Right cardiac atrium (tissue), 5 donors: ENCODE results near the gene CCDC167. TPM values are rescaled to one million over a fixed set of nuclear protein-coding genes. Genes with fewer than 3 reads are reported as not detected.

Experiments
- ATAC-seq, 2 donors: fragments of 200-7000 bp; cut with Tn5 transposase; one replicate each; pipeline versions ENCODE4 v1.8.0 to v1.9.1; 2020; ENCODE audit warnings: moderate library complexity in 2 of 2, mild to moderate bottlenecking in 1 of 2
- DNase-seq, 3 donors: peaks; one replicate each; pipeline ENCODE4 v3.0.0-alpha.2; 2020
- H3K27ac ChIP-seq: one replicate; pipeline ENCODE4 v1.5.1; 2013; ENCODE audit warnings: mild to moderate bottlenecking, low read length, control low read depth, moderate library complexity
- H3K27me3 ChIP-seq: one replicate; pipeline ENCODE4 v1.6.1; 2013; ENCODE audit not compliant: control insufficient read depth, insufficient read depth
- H3K4me1 ChIP-seq: one replicate; pipeline ENCODE4 v1.6.1; 2013; ENCODE audit warnings: low read length; ENCODE audit not compliant: control insufficient read depth, insufficient read depth
- H3K4me3 ChIP-seq: one replicate; pipeline ENCODE4 v1.5.1; 2013; ENCODE audit warnings: low read length, control low read depth
- H3K9me3 ChIP-seq: one replicate; pipeline ENCODE4 v1.6.1; 2013; ENCODE audit warnings: low read length; ENCODE audit not compliant: control insufficient read depth
- WGBS: extraction: QIAGEN DNeasy Blood & Tissue Kit; methylation state at CpG from one replicate; pipeline ENCODE4 v1.1.7; 2013; 5-methylcytosine and 5-hydroxymethylcytosine counted together
- intact Hi-C, 4 donors: fragments of 100-400 bp; cut with DNase I; formaldehyde crosslinking; loops; one replicate each; pipeline versions ENCODE4 v1.11.0 to v1.14.0; 2022 to 2023
- polyA plus RNA-seq: library from polyadenylated mRNA; stranded (reverse); fragments of 200-250 nt; gene quantifications from one replicate; pipeline ENCODE4 v1.2.3, GENCODE V29; 2013
- total RNA-seq, 4 donors: library from RNA; stranded (reverse); fragmentation: NEBNext Ultra II Directional; extraction: Animal tissue kit (Norgen Biotek cat#: 25700); gene quantifications; one replicate each; pipeline ENCODE4 v1.2.1, GENCODE V29; 2021
- donor health status: healthy with polysubstance abuse.
- donor health status: DM: no; HTN: yes; CAD: no.
- donor health status: DM: no; HTN: no; CAD: no.
- donor health status: DM: no; HTN: yes; CAD: no; lungs with severe emphysema.
- donor health status: DM: yes; HTN: yes; CAD: no.

Gene CCDC167
- total and polyA plus RNA-seq, 5 donors = 18.8 to 63.8 (median 21.2) TPM

DNA sequence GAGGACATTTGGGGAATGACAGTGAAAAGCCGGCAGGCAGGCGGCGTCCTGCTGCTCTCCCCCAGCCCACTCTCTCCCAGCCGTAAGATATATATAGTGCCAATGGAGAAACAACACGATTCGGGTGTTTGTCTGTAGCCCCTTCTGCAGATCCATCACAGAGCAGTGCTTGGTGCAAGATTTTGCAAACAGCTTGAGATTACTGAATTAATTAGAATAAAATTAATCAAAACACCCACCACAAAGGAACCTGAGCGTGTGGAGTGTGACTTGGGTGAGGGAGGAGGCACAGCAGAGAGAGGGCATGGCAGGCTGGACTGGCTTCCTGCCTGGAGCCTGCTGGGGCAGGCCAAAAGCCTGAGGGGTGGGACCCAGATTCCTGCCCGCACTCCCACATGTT, 28.8 kb upstream of the CCDC167 start:
- intact Hi-C loops = no loop called here
- ATAC-seq = no peak
- Histone ChIP-seq H3K9me3 (no peaks in the 10 kb centered on the region), H3K4me1 (no peaks in the 10 kb centered on the region), H3K4me3 (no peak overlapping the region), H3K27ac (no peak overlapping the region), H3K27me3 (no peaks in the 10 kb centered on the region)
- 37% methylated on average over 8 of the region's 8 CpGs for WGBS
- DNase-seq = no peak

DNA sequence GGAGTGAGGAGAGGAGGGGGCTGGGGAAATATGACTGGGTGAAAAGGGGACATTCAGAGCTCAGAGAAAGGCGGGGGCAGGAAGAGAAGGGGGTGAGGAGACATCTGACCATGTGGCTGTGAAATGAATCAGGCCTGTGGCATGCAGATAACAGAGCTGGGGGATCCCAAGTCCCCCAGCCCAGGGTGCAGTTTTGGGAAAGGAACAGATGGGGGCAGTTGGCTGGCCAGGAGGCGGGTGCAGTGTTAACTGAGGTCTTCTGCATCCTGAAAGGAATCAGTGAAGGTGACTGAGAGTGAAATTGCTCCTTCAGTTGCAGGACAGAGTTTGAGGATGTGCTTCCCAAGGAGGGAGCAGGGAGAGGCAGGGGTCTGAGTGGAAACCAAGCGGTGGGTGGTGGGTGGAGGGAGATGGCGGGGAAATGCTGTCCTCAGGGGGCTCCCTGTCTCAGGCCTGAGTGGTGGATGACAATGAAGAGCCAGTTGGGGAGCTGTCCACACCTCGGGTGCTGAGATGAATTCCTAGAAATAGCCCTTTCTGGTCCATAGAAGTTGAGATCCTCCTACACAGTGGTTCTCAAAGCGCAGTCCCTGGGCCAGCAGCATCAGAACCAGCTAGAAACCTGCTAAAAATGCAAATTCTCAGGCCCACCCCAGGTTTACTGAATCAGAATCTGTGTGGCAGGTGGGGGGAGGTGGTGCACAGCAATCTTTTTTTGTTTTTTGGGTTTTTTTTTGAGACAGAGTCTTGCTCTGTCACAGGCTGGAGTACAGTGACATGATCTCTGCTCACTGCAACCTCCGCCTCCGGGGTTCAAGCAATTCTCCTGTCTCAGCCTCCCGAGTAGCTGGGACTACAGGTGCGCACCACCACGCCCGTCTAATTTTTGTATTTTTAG, 26.0 kb upstream of the CCDC167 start:
- ATAC-seq = peak in 1 of 2 donors; percentile 20
- Histone ChIP-seq H3K9me3 (no peaks in the 10 kb centered on the region), H3K4me3 (no peak overlapping the region), H3K27ac (no peak overlapping the region), H3K4me1 (no peaks in the 10 kb centered on the region), H3K27me3 (no peaks in the 10 kb centered on the region)
- intact Hi-C loops = no loop called here
- WGBS = 62% methylated on average over 12 of the region's 12 CpGs
- no peak for DNase-seq

DNA sequence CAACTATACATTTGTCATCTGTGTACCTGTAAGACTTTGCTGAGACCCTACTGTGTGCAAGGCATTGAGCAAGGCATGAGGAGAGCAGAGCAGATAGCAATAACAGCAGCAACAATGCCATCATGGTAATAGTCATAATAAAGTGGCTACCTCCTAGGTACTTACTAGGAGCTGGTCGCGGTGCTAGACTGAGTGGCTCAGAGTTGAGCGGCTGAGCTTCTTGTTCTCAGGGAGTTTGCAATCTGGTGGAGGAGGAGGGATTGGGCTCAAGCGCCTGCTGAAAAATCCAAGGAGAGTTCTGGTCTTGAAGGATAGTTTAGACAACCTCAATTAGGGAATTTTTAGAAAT, 25.3 kb upstream of the CCDC167 start:
- no peak overlapping the region for H3K27ac ChIP-seq
- ATAC-seq (no peak), DNase-seq (no peak)
- no peaks in the 10 kb centered on the region for H3K27me3 ChIP-seq
- WGBS = 67% methylated on average over 4 of the region's 4 CpGs
- intact Hi-C loops = no loop called here
- H3K9me3 ChIP-seq = no peaks in the 10 kb centered on the region
- no peaks in the 10 kb centered on the region for H3K4me1 ChIP-seq
- no peak overlapping the region for H3K4me3 ChIP-seq

DNA sequence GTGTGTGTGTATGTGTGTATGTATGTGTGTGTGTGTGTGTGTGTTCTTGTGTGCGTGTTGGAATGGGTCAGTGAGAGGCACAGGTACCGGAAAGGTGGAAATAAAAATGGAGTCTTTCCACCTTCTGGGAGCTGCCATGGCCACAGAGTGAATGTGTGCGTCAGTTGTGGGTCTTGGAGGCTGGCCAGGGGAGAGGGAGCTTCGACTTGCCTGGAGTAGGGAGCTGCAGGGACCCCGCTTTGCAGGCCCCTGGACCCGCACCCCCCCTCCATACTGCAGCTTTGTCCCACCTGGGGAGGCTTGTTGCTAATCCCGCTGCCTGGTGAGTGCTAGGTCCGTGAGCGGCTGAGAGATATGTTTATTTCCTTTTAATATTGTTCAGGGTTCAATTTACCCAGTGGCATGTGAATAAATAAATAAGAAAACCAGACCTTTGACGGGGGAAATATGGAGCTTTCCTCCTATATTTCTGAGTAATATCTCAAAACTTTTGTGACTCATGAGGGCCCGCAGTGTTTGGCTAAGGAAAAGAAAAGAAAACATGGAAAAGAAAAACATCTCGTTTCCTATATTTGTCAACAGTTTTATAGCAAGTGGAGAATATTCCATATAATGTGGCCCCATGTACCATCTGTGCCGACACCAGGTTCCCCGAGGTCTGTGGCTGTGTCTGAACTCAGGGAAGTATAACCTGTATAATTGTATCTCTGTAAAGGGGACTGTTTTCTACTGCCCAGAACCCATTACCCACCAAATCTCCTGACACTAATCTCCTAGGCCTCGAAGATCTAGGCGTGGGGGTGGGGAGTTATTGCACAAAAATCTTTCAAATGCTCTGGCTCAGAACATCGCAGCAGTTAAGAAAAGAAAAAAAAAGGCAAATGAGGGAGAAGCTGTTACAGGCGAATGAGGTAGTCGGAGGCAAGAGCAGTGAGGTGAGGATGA, 24.6 kb upstream of the CCDC167 start:
- no peak for ATAC-seq
- no peak for DNase-seq
- no peak overlapping the region for H3K4me3 ChIP-seq
- H3K4me1 ChIP-seq = no peaks in the 10 kb centered on the region
- no peak overlapping the region for H3K27ac ChIP-seq
- 64% methylated on average over 19 of the region's 19 CpGs for WGBS
- H3K9me3 ChIP-seq = no peaks in the 10 kb centered on the region
- intact Hi-C loops = no loop called here
- H3K27me3 ChIP-seq = no peaks in the 10 kb centered on the region

DNA sequence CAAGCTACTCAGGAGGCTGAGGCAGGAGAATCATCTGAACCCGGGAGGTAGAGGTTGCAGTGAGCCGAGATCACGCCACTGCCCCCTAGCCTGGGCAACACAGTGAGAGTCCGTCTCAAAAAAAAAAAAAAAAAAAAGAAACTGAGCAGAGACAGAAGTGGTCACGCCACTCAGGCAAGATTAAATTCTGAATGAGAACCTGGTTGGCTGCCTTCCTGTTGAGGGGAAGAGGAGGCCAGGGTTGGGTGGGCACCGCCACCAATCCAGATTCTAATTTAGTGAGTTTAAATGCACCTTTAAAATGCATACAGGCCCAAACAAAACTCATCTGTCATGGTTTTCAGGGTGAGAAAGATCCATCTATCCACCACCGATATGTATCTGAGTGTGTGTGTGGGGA, 23.7 kb upstream of the CCDC167 start:
- no peak overlapping the region for H3K4me3 ChIP-seq
- H3K27me3 ChIP-seq = no peaks in the 10 kb centered on the region
- ATAC-seq (no peak), DNase-seq (no peak)
- intact Hi-C loops = no loop called here
- no peak overlapping the region for H3K27ac ChIP-seq
- H3K4me1 ChIP-seq = no peaks in the 10 kb centered on the region
- WGBS = 74% methylated on average over 7 of the region's 7 CpGs
- no peaks in the 10 kb centered on the region for H3K9me3 ChIP-seq

DNA sequence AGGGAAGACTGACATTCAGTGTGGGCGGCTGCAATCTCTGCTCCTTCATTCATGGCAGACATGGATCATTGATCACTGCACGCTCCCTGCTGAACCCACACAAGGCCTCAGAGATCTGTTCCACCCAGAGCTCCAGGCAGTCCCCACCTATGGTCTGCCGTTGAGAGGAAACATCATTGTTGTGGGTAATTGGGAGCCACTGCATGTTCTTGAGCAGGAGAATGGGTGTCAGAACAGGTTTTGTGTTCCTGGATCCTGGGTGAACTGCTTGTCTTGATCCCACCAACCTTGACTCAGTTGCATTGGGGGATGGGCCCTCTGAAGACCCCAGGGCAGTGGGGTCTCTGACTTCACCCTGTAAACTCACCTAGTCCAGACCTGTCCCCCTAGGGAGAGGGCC, 23.1 kb upstream of the CCDC167 start:
- WGBS = 94% methylated on average over 3 of the region's 3 CpGs
- no peaks in the 10 kb centered on the region for H3K4me1 ChIP-seq
- no peak overlapping the region for H3K27ac ChIP-seq
- H3K27me3 ChIP-seq = no peaks in the 10 kb centered on the region
- intact Hi-C loops = no loop called here
- DNase-seq = no peak
- ATAC-seq = no peak
- no peaks in the 10 kb centered on the region for H3K9me3 ChIP-seq
- H3K4me3 ChIP-seq = no peak overlapping the region

DNA sequence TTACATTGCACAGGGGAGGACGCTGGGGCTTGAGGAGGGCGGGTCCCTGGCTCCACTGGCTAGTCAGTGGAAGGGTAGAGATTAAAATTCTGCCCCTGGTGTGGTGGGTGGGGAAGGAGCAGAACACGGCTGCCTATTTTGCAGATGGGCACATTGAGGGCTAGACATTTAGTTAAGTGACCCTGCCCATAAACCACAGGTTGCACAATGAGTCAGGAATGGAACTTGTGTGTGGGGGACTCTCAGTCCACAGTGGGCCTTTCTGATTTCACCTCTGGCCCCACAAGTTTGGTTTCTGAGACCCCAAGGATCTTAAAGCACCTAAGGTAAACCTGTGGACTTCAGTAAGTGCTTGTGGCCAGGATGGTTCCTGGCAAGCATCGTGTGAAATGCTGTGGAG, 22.0 kb upstream of the CCDC167 start:
- no peak overlapping the region for H3K27ac ChIP-seq
- WGBS = 69% methylated on average over 4 of the region's 4 CpGs
- ATAC-seq = no peak
- no peak for DNase-seq
- H3K4me3 ChIP-seq = no peak overlapping the region
- intact Hi-C loops = no loop called here
- no peaks in the 10 kb centered on the region for H3K27me3 ChIP-seq
- H3K9me3 ChIP-seq = no peaks in the 10 kb centered on the region
- no peaks in the 10 kb centered on the region for H3K4me1 ChIP-seq

DNA sequence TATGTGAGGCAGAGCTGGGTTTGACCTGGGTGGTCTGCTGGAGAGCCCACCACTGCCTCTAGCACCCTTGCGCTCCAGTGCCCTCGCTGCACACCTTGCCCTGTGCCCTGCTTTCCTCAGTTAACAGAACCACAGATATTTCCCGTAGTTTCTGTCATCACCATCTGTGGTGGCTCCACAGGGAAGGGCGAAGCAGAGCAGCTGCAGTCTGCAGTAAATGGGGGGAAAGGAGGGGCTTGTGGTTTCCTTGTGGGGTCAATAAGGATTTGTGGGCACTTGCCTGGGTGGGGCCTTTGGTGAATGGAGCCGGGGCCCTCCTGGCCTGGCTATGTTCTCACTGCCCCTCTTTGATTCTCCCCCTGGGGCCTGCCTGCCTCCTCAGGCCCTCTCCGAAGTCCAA, 21.2 kb upstream of the CCDC167 start:
- 54% methylated on average over 6 of the region's 6 CpGs for WGBS
- H3K4me3 ChIP-seq = no peak overlapping the region
- intact Hi-C loops = no loop called here
- DNase-seq = no peak
- H3K4me1 ChIP-seq = no peaks in the 10 kb centered on the region
- no peak for ATAC-seq
- no peaks in the 10 kb centered on the region for H3K27me3 ChIP-seq
- H3K9me3 ChIP-seq = no peaks in the 10 kb centered on the region
- H3K27ac ChIP-seq = no peak overlapping the region

DNA sequence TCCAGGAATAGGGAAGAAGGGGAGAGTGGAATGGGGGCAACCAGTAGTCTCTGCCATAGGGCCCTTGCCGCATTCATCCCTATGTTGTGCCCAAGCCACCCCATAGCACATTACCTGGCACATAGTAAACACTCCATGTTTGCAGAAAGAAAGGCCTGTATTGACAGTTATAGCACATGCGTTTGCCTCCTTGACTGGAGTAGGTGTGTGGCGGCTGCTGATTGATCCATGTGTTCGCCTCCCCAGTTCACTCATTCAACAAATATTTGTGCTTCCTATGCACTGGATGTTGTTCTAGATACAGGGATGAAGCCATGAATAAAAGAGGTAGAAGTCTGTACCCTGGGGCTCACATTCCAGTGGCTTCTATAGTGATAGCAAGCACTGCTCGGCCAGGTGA, 19.8 kb upstream of the CCDC167 start:
- ATAC-seq (no peak), DNase-seq (no peak)
- no peak overlapping the region for H3K27ac ChIP-seq
- intact Hi-C loops = no loop called here
- WGBS = 96% methylated on average over 5 of the region's 5 CpGs
- no peaks in the 10 kb centered on the region for H3K9me3 ChIP-seq
- no peak overlapping the region for H3K4me3 ChIP-seq
- no peaks in the 10 kb centered on the region for H3K4me1 ChIP-seq
- H3K27me3 ChIP-seq = no peaks in the 10 kb centered on the region

DNA sequence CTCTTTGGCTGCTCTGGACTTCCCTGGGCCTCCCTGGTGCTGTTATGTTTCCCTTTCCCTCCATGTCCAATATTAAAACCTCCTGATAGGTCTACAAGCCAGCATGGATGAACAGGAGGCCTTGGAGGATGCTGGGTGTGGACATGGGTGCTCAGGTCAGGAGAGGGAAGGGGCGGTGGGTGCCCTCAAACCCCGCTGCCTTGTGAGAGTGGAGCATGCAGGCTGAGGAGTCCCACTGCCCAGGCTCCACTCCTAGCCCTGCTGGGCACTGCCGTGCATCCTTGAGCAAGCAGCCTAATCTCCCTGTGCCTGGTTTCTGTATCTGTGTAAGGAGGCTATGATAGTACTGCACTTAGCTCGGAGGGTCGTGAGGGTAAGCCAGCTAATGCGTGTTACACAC, 18.4 kb upstream of the CCDC167 start:
- no peak overlapping the region for H3K27ac ChIP-seq
- DNase-seq (no peak), ATAC-seq (no peak)
- no peaks in the 10 kb centered on the region for H3K9me3 ChIP-seq
- intact Hi-C loops = no loop called here
- no peaks in the 10 kb centered on the region for H3K27me3 ChIP-seq
- no peaks in the 10 kb centered on the region for H3K4me1 ChIP-seq
- H3K4me3 ChIP-seq = no peak overlapping the region
- 77% methylated on average over 6 of the region's 6 CpGs for WGBS

DNA sequence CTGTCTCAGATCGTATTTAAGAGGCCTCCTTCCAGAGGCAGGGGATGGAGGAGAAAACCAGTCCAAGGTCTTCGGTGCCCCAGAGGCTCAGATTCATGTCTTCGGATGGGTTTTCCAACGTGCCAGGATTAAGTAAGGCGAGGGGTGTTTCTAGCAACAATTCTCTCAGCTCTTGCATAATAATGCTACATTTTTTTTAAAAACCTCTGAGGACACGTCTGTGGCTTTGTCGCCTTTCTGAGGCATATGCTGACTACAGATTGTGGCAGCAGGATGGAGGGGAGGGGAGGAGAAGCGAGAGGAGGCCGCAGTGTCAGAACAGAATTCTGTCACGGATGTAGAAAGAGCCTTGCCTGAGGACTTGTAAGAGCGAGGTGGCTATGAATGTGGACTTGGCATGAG, 17.7 kb upstream of the CCDC167 start:
- 60% methylated on average over 11 of the region's 11 CpGs for WGBS
- H3K4me3 ChIP-seq = no peak overlapping the region
- no peaks in the 10 kb centered on the region for H3K27me3 ChIP-seq
- DNase-seq (peak in 1 of 3 donors; percentile 49), ATAC-seq (no peak)
- H3K9me3 ChIP-seq = no peaks in the 10 kb centered on the region
- H3K27ac ChIP-seq = no peak overlapping the region
- H3K4me1 ChIP-seq = no peaks in the 10 kb centered on the region
- intact Hi-C loops = no loop called here
